BJ (cell line): Measurements from ENCODE around the gene RPS5. TPM values are rescaled to one million over a fixed set of nuclear protein-coding genes. Genes with fewer than 3 reads are reported as not detected.

ENCODE experiments used
- CTCF ChIA-PET: fragments of 350-600 bp; formaldehyde crosslinking; extraction: SDS; loops from one replicate; lab custom pipeline; 2021; ENCODE audit warnings: antibody characterized with exemption, inconsistent platforms; lab: Yijun Ruan, JAX
- POLR2A ChIA-PET: fragments of 300-600 bp; sonication (Branson Sonifier 250); formaldehyde crosslinking; extraction: SDS; loops from one replicate; lab custom pipeline; 2021; ENCODE audit warnings: antibody characterized with exemption; lab: Charles Lee
- DNase-seq: peaks from one replicate; pipeline ENCODE4 v3.0.0-alpha.2; 2011; ENCODE audit warnings: low read depth
- H3K27me3 ChIP-seq: 2 replicates; pipeline ENCODE4 v1.6.0; 2011; ENCODE audit warnings: low read length; ENCODE audit not compliant: control insufficient read depth, insufficient read depth
- H3K36me3 ChIP-seq: 2 replicates; pipeline ENCODE4 v1.5.1; 2011; ENCODE audit warnings: low read length; ENCODE audit not compliant: control insufficient read depth, insufficient read depth
- H3K4me3 ChIP-seq: 2 replicates; pipeline ENCODE4 v1.5.1; 2011; ENCODE audit warnings: low read depth, mild to moderate bottlenecking, control low read depth, low read length
- CTCF ChIP-seq: IDR thresholded peaks from 2 replicates; pipeline ENCODE4 v1.5.1; 2011; ENCODE audit warnings: low read depth, mild to moderate bottlenecking, control low read depth, inconsistent platforms, low read length, moderate library complexity; ENCODE audit not compliant: insufficient read depth
- polyA plus RNA-seq: library from polyadenylated mRNA; depleted of rRNA; stranded (reverse); fragments of >200 nt; gene quantifications from 2 replicates; pipeline ENCODE4 v1.2.3, GENCODE V29; 2011

The RPS5 gene
- polyA plus RNA-seq, 1 experiment: 3,326 TPM

GRCh38 chr19:58351558-58351878 lies 35.6 kb upstream of the RPS5 start:
- POLR2A ChIA-PET: no interaction called here
- no peak for DNase-seq
- CTCF ChIA-PET: no interaction called here
- H3K27me3 ChIP-seq: no peaks in the 10 kb centered on the region
- H3K36me3 ChIP-seq: peaks cover 14% of the 10 kb centered on the region
- TF ChIP-seq CTCF: no peak
- no peak overlapping the region for H3K4me3 ChIP-seq

GRCh38 chr19:58351990-58352755 lies 34.9 kb upstream of the RPS5 start:
- Histone ChIP-seq H3K36me3 (peaks cover 14% of the 10 kb centered on the region), H3K4me3 (no peak overlapping the region), H3K27me3 (no peaks in the 10 kb centered on the region; the same call in 1 of the 2 replicates)
- no peak for DNase-seq
- CTCF ChIA-PET: no interaction called here
- POLR2A ChIA-PET: no interaction called here
- TF ChIP-seq CTCF: no peak

- Histone ChIP-seq H3K27me3 (no peaks in the 10 kb centered on the region; the same call in 1 of the 2 replicates), H3K36me3 (peaks cover 14% of the 10 kb centered on the region), H3K4me3 (no peak within 1 kb of the TSS)
- no peak for TF ChIP-seq CTCF
- DNase-seq: no peak
- ChIA-PET POLR2A (no interaction called here), CTCF (no interaction called here)
These were observed 34.1 kb upstream of the RPS5 start, which contains the start of gene A1BG for GRCh38 chr19:58352760-58353671. Gene A1BG, minus strand, starts transcription at chr19:58353492. Its CDS starts 55 bp downstream, at chr19:58353437.

- ChIA-PET POLR2A (no interaction called here), CTCF (no interaction called here)
- TF ChIP-seq CTCF: no peak
- DNase-seq: no peak
- H3K27me3 ChIP-seq: no peaks in the 10 kb centered on the region; the same call in 1 of the 2 replicates
- peaks cover 14% of the 10 kb centered on the region for H3K36me3 ChIP-seq
- H3K4me3 ChIP-seq: no peak overlapping the region
These were observed 33.2 kb upstream of the RPS5 start for GRCh38 chr19:58353717-58354477.
